IPS-NIHi7 (cell line): ENCODE measurements around the gene ATXN1.
A peak's percentile ranks its signal among the peaks of the same experiment; 100 is the strongest.

Experiments
- DNase-seq: peaks from one replicate; pipeline ENCODE4 v3.0.0; 2012; ENCODE audit warnings: mixed read lengths; ENCODE audit errors: extremely low spot score

The ATXN1 gene

DNA sequence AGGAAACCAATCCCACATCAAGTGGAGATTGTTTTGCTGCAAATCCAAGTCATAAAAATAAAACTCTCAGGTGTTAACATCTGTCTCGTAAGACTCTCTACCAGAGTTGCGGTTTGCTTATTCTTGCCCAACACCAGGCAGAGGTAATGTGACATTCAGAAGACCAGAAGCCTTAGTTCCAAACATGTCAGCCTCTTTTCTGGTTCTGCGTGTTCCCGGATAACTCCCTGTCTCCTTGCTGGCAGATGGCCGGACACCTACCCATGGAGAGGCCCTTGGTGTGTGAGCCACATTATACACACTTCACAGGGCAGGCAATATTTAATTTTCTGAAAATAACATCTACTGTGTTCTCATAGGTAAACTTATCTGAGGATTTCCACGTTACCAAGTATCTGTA lies 449.5 kb downstream of the ATXN1 start:
- DNase-seq: no peak

DNA sequence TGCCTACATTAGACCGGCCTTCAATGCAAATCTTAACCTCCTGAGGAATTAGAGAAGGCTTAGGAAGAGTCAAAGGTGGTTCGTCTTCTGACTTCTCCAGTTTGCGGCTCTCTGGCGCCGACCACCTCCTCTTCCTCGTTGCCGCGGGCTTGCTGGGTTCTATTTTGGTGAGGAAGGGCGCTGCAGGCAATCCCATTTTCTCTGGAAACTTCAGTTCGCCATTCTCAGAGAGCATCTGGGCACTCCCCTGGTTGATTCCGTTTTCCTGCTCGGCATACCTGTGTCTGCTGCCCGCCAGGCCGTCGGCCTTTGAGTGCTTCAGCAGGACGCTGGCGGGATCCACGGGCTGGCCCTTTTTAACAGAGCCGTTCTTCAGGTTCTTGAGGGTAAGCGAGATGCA lies 454.9 kb downstream of the ATXN1 start:
- no peak for DNase-seq

DNA sequence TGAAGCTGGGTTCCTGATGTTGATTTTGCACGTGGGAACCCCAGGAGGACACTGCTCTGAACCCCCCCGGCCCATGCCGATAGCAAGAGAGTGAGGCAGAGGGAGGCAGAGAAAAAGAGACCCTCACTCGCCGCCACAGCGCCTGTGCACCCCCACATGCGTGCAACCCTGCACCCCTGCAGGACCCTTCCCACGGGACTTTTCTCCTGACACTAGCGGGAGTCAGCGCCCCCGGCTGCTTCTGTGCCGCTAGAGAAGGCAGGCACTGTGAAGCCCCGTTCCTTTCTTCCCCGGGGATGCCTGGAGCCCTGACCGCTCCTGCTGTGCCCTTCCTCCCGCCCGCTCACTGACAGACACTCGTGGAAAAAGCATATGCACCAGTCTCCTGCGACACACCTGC lies 455.5 kb downstream of the ATXN1 start:
- DNase-seq: no peak

- DNase-seq: no peak
These were observed 456.0 kb downstream of the ATXN1 start for GRCh38 chr6:16305246-16305725.

- DNase-seq: peak; percentile 35
These were observed 458.3 kb downstream of the ATXN1 start for GRCh38 chr6:16302721-16303552.

GRCh38 chr6:16301511-16301910 lies 459.7 kb downstream of the ATXN1 start:
- no peak for DNase-seq

DNA sequence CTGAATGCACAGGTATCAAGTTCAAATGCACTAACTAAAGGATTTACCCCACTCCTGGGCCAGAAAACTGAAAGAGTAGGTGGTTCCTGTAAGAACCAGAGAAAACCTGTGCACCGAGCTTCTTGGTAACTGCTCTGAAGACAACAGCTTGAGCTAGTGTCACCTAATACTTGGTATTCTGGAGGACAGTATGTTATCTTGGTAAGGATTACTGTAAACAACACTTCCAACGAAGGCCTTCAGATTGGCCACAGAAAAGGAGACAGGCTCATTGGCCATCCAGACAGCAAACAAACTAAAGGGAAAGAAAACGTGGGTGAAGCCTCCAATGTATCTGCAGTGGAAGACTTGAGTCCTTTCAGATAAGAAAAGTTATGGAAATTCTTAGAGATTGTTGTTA lies 461.4 kb downstream of the ATXN1 start:
- no peak for DNase-seq

DNA sequence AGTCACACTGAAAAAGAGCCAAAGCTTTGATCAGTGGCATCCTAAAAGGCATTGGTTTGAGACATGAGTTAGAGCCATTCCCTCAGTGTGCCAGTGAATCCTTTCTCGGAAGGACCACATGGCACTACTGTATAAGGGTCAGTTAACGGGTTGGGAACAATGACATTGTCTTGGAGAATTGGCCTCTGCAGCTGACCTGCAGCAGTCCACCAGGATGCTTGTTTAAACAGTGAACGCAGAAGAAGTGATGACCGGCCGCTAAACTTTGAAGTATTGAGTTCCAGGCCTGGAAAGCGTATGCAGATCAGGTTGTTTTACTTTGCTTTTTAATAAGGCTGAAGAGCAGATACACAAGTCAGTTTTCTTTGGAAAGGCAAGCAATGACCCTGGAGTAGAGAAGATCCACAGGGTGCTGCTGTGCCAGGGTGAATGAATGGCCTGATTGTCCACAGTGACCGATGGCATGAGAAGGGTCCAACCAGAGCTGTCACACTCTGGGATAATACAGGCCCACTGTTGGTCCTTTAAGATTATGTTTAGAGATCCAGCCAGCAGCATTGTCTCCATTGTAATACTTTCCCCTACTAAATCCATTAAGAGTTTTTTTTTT lies 465.1 kb downstream of the ATXN1 start:
- DNase-seq: no peak

- DNase-seq: no peak
These were observed 465.8 kb downstream of the ATXN1 start for GRCh38 chr6:16295471-16295870.

DNA sequence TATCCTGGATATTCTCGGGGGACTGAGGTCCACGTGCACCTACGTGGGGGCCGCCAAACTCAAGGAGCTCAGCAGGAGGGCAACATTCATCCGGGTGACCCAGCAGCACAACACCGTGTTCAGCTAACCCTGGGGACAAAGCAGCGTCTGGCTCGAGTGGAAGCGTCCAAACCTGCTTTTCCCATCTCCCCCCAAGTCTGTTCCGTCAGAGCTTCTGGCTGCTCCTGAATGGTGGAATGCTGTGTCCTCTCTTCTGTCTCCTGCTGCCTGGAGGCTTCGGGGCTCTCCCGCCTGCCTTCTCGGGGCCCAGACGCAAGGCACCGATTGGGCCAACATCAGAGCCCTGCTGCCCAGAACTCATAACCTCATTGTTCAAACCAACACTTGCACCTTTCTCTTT lies 466.2 kb downstream of the ATXN1 start:
- DNase-seq: no peak

DNA sequence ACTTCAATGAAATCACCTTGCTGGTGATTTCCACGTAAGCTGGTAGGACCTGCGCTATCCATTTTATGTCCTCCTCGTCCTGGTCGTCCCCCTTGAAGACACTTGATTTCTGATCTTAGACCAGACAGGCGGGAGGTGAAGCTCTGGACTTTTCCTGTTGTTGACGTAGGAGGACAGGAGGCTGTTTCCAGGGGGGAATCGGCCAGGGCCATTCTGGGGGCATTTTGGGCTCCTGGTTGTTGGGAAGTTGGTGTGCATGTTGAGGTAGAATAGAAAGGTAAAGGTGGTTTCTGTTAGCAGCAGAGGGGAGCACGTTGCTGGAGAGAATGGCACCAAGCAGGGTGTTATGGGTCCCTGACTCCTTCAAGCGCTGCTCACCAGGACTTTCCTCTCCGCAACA lies 466.9 kb downstream of the ATXN1 start:
- DNase-seq: no peak

GRCh38 chr6:16292942-16293341 lies 468.3 kb downstream of the ATXN1 start:
- DNase-seq: no peak

DNA sequence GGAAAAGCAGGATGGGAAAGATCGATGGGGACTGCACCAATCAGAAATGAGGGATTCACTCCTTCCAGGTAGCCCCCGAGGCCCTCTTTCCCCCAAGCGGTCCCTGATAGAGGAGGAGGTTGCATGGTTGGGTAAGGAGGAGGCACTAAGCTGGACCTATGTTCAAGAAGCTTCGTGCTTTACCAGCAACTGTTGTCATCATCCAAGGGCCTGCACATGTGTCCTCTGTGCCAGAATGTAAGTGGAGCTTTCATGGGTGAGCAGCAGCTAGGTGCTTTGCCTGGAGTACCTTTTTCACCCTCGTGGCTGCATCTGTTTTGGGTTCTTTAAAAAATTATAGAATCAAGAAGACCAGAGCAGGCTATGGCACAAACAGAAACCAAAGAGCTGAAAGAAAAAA lies 468.8 kb downstream of the ATXN1 start:
- no peak for DNase-seq

GRCh38 chr6:16291739-16292138 lies 469.5 kb downstream of the ATXN1 start:
- DNase-seq: no peak

DNA sequence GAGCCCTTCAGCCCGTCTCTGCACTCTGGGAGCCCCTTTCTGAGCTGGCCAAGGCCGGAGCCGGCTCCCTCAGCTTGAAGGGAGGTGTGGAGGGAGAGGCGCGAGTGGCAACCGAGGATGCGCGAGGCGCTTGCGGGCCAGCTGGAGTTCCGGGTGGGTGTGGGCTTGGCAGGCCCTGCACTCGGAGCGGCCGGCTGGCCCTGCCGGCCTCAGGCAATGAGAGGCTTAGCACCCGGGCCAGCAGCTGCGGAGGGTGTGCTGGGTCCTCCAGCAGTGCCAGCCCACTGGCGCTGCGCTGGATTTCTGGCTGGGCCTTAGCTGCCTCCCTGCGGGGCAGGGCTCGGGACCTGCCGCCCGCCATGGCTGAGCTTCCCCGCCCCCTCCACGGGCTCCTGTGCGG lies 473.1 kb downstream of the ATXN1 start:
- no peak for DNase-seq

GRCh38 chr6:16286151-16286522 lies 475.1 kb downstream of the ATXN1 start:
- DNase-seq: peak; percentile 88

DNA sequence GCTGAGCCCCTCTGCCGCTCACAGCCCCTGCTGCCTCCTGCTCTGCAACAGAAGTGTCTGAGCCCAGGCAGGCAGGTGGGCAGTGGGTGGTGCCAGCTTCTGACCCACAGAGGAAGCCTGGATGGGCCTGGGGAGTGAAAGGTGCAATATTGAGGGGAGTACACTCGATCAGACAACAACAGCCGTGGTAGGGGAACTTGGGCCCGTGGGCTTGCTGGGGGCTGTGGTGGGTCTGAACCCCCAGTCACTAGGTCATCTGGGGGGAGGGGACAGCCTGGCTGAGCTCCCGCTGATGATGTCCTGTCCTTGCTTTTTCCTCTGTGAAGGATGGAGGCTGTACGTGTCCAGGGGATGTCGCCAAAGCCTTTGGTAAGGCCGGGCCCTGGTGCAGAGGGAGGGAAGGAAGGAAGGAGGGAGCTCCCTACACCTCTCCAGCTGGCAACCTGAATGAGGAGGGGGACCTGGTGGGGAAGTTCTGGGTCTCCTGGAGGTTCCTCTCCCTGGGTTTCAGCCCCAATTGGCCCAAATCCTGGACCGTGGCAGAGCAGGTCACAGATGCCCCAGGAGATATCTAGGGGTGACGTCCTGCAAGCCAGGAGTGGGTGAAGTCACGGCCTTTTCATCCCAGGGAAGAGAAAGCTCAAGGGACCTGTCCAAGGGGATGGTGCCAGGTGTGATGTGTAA lies 475.7 kb downstream of the ATXN1 start:
- no peak for DNase-seq

DNA sequence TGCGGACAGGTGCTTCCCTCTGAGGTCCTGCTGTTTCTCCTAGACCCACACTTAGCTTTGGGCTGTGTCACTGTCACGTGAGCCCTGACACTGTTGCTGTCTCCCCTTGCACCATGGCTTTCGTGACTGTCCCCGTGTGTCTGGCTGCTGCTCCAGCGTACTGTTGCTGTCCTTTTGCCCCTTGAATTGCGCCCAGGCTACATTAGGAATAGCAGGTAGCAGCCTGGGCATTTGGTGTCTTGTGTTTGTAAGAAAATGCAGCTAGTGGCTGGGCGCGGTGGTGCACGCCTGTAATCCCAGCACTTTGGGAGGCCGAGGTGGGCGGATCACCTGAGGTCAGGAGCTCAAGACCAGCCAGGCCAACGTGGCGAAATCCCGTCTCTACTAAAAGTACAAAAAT lies 476.8 kb downstream of the ATXN1 start:
- DNase-seq: no peak

GRCh38 chr6:16282370-16282769 lies 478.9 kb downstream of the ATXN1 start:
- DNase-seq: no peak

DNA sequence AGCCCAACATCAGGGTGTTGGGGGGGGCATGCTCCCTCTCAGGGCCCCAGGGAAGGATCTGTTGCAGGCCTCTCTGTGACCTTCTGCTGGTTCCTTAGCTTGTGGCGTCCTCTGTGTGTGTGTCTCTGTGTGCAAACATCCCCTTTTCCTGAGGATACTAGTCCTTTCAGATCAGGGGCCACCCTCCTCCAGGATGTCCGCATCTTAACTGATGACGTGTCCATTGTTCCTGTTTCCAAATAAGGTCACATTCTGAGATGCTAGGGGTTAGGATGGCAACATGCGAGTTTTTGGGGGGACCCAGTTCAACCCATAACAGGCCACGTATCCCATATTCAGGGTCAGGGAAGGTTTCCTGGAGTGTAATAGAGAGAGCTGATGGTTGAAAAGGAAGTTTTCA lies 482.0 kb downstream of the ATXN1 start:
- no peak for DNase-seq

DNA sequence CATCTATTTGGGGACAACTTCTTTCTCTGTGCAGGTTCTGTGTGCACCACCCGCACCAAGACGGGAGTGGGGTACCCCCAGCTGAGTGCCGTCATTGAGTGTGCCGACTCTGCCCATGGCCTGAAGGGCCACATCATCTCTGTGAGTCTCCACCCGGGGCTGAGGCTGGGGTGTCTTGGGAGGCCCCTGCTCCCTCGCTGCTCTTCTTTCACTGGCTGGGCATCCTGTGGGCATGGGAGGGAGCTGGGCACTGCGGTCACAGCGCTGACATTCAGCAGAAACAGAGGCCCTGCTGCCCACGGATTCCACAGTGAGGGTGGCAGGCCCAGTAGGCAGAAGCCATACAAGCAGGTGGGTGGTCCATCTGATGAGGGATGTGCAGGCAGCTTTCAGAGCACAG lies 482.5 kb downstream of the ATXN1 start:
- no peak for DNase-seq

GRCh38 chr6:16278048-16278724 lies 483.1 kb downstream of the ATXN1 start:
- DNase-seq: no peak
